Liver (tissue), 9 donors: ENCODE measurements around the gene ZNF296. TPM values are rescaled to one million over a fixed set of nuclear protein-coding genes. Genes with fewer than 3 reads are reported as not detected.

ENCODE experiments used
- DNase-seq: peaks from one replicate; pipeline ENCODE4 v3.0.0-alpha.2; 2017; ENCODE audit warnings: low spot score
- H3K27ac ChIP-seq, 2 donors: one replicate each; pipeline ENCODE4 v1.7.0; 2013; ENCODE audit warnings: inconsistent platforms in 2 of 2, low read length in 2 of 2, control low read depth in 1 of 2, low read depth in 1 of 2, mild to moderate bottlenecking in 1 of 2
- H3K27me3 ChIP-seq, 4 donors: one replicate each; pipeline versions ENCODE4 v1.6.1 to v1.7.0; 2013; ENCODE audit warnings: low read length in 3 of 4, inconsistent platforms in 1 of 4, mild to moderate bottlenecking in 1 of 4, moderate library complexity in 1 of 4; ENCODE audit not compliant: control insufficient read depth in 4 of 4, insufficient read depth in 4 of 4
- H3K36me3 ChIP-seq, 4 donors: one replicate each; pipeline versions ENCODE4 v1.6.1 to v1.7.0; 2013; ENCODE audit warnings: low read length in 3 of 4, mild to moderate bottlenecking in 3 of 4, low read depth in 1 of 4, moderate library complexity in 1 of 4; ENCODE audit not compliant: control insufficient read depth in 4 of 4, insufficient read depth in 3 of 4
- H3K4me1 ChIP-seq, 4 donors: one replicate each; pipeline versions ENCODE4 v1.6.1 to v1.7.0; 2013; ENCODE audit warnings: low read length in 3 of 4, mild to moderate bottlenecking in 3 of 4, moderate library complexity in 1 of 4; ENCODE audit not compliant: control insufficient read depth in 4 of 4, insufficient read depth in 4 of 4
- H3K4me3 ChIP-seq, 3 donors: one replicate each; pipeline versions ENCODE4 v1.6.1 to v1.7.0; 2013; ENCODE audit warnings: low read length in 3 of 3, control low read depth in 1 of 3, low read depth in 1 of 3, mild to moderate bottlenecking in 1 of 3
- H3K9ac ChIP-seq, 2 donors: one replicate each; pipeline ENCODE4 v1.7.0; 2013; ENCODE audit warnings: low read length in 2 of 2, mild to moderate bottlenecking in 2 of 2, moderate library complexity in 2 of 2, control low read depth in 1 of 2, low read depth in 1 of 2
- H3K9me3 ChIP-seq, 4 donors: one replicate each; pipeline versions ENCODE4 v1.6.1 to v1.7.0; 2013; ENCODE audit warnings: low read length in 3 of 4; ENCODE audit not compliant: control insufficient read depth in 4 of 4
- CTCF ChIP-seq: fragments of 150-350 bp; IDR thresholded peaks from 2 replicates; pipeline ENCODE4 v1.5.1; 2017; ENCODE audit warnings: improper control_type of control experiment, low read depth, low read length; ENCODE audit not compliant: missing input control
- EGR1 ChIP-seq, 2 donors: IDR thresholded peaks; 2 replicates each; pipeline ENCODE4 v1.6.1; 2016 to 2018; ENCODE audit warnings: antibody characterized with exemption in 2 of 2, low read depth in 2 of 2
- FOXA1 ChIP-seq: IDR thresholded peaks from 2 replicates; pipeline ENCODE4 v1.6.1; 2016; ENCODE audit warnings: antibody characterized with exemption
- FOXA2 ChIP-seq: IDR thresholded peaks from 2 replicates; pipeline ENCODE4 v1.6.1; 2016; ENCODE audit warnings: antibody characterized with exemption
- HNF4A ChIP-seq, 2 donors: conservative IDR thresholded peaks; 2 replicates each; pipeline ENCODE4 v1.6.1; 2016; ENCODE audit warnings: antibody characterized with exemption in 2 of 2, mild to moderate bottlenecking in 2 of 2
- HNF4G ChIP-seq: IDR thresholded peaks from 2 replicates; pipeline ENCODE4 v1.6.1; 2016; ENCODE audit warnings: antibody characterized with exemption
- JUND ChIP-seq, 2 donors: IDR thresholded peaks; 2 replicates each; pipeline ENCODE4 v1.6.1; 2016; ENCODE audit warnings: antibody characterized with exemption in 2 of 2
- MAX ChIP-seq: IDR thresholded peaks from 2 replicates; pipeline ENCODE4 v1.6.1; 2016; ENCODE audit warnings: antibody characterized with exemption
- NR2F2 ChIP-seq: IDR thresholded peaks from 2 replicates; pipeline ENCODE4 v1.6.1; 2016; ENCODE audit warnings: antibody characterized with exemption
- RAD21 ChIP-seq, 2 donors: IDR thresholded peaks; 2 replicates each; pipeline ENCODE4 v1.6.1; 2016; ENCODE audit warnings: antibody characterized with exemption in 2 of 2, mild to moderate bottlenecking in 2 of 2
- REST ChIP-seq: IDR thresholded peaks from 2 replicates; pipeline ENCODE4 v1.6.1; 2016; ENCODE audit warnings: antibody characterized with exemption, mild to moderate bottlenecking
- RXRA ChIP-seq, 2 donors: IDR thresholded peaks; 2 replicates each; pipeline ENCODE4 v1.6.1; 2017 to 2018; ENCODE audit warnings: antibody characterized with exemption in 2 of 2, mild to moderate bottlenecking in 1 of 2
- SP1 ChIP-seq: IDR thresholded peaks from 2 replicates; pipeline ENCODE4 v1.6.1; 2018; ENCODE audit warnings: antibody characterized with exemption, mild to moderate bottlenecking
- TAF1 ChIP-seq: conservative IDR thresholded peaks from 2 replicates; pipeline ENCODE4 v1.6.1; 2016; ENCODE audit warnings: antibody characterized with exemption, mild to moderate bottlenecking
- YY1 ChIP-seq: IDR thresholded peaks from 2 replicates; pipeline ENCODE4 v1.6.1; 2016; ENCODE audit warnings: antibody characterized with exemption, mild to moderate bottlenecking
- WGBS: extraction: QIAGEN DNeasy Blood & Tissue Kit; methylation state at CpG from one replicate; pipeline ENCODE4 v1.1.7; 2013; 5-methylcytosine and 5-hydroxymethylcytosine counted together
- polyA plus RNA-seq, 2 donors: library from polyadenylated mRNA; stranded (reverse) in 1 of 2; unstranded in 1 of 2; fragments of 200-250 nt in 1 of 2; fragments of >200 nt in 1 of 2; fragmentation: Nextera tagmentation in 1 of 2; extraction: Ambion mirVana in 1 of 2; gene quantifications; one replicate each; pipeline versions ENCODE4 v1.2.1 to v1.2.3, GENCODE V29; 2013 to 2015
- total RNA-seq, 2 donors: library from RNA; depleted of rRNA; stranded (reverse); fragments of >200 nt; gene quantifications; one replicate each; pipeline ENCODE4 v1.2.3, GENCODE V29; 2014
- donor health status: healthy.
- donor health status: healthy.
- donor health status: healthy.
- donor health status: healthy.
- donor health status: healthy.

Gene ZNF296
- total and polyA plus RNA-seq, 4 donors: 0.16 to 0.42 (median 0.17) TPM; not detected in 1

GRCh38 chr19:45124021-45124420 is 47.7 kb upstream of the ZNF296 start:
- WGBS: 93% methylated on average over 6 of the region's 6 CpGs
- H3K9ac ChIP-seq: no peak overlapping the region

GRCh38 chr19:45123440-45123850 is 47.2 kb upstream of the ZNF296 start:
- no peaks in the 10 kb centered on the region for H3K4me1 ChIP-seq
- TF ChIP-seq YY1 (no peak), CTCF (no peak), MAX (no peak), HNF4A (conservative IDR thresholded peaks at IDR 0.05) (no peak), EGR1 (IDR thresholded peaks at IDR 0.05; ENCODE audit: low read depth in 2 of 2) (no peak), JUND (IDR thresholded peaks at IDR 0.05) (no peak), FOXA1 (no peak), RAD21 (IDR thresholded peaks at IDR 0.05) (no peak)
- no peak overlapping the region for H3K9ac ChIP-seq
- H3K4me3 ChIP-seq: no peak overlapping the region
- 85% methylated on average over 9 of the region's 9 CpGs for WGBS
- H3K36me3 ChIP-seq: no peaks in the 10 kb centered on the region
- no peaks in the 10 kb centered on the region for H3K9me3 ChIP-seq
- no peak for DNase-seq
- no peak overlapping the region for H3K27ac ChIP-seq
- H3K27me3 ChIP-seq: no peaks in the 10 kb centered on the region

More at GRCh38 chr19:45124021-45124420, 47.7 kb upstream of the ZNF296 start:
- Histone ChIP-seq H3K4me1 (no peaks in the 10 kb centered on the region), H3K9me3 (no peaks in the 10 kb centered on the region), H3K27me3 (no peaks in the 10 kb centered on the region), H3K27ac (no peak overlapping the region), H3K4me3 (no peak overlapping the region), H3K36me3 (no peaks in the 10 kb centered on the region)
- DNase-seq: no peak
- TF ChIP-seq SP1 (no peak), HNF4G (no peak), FOXA2 (no peak), YY1 (no peak), TAF1 (no peak), RXRA (IDR thresholded peaks at IDR 0.05) (no peak)

GRCh38 chr19:45122832-45123231 is 46.6 kb upstream of the ZNF296 start:
- TF ChIP-seq RXRA (IDR thresholded peaks at IDR 0.05) (no peak), REST (no peak), FOXA1 (no peak), HNF4G (no peak), TAF1 (no peak), FOXA2 (no peak), CTCF (no peak), JUND (IDR thresholded peaks at IDR 0.05) (no peak), NR2F2 (no peak), HNF4A (conservative IDR thresholded peaks at IDR 0.05) (no peak), MAX (no peak), SP1 (no peak)
- Histone ChIP-seq H3K9me3 (no peaks in the 10 kb centered on the region), H3K27ac (no peak overlapping the region), H3K4me3 (no peak overlapping the region), H3K27me3 (no peaks in the 10 kb centered on the region), H3K9ac (no peak overlapping the region), H3K4me1 (no peaks in the 10 kb centered on the region), H3K36me3 (no peaks in the 10 kb centered on the region)
- DNase-seq: no peak
- WGBS: 89% methylated on average over 6 of the region's 6 CpGs
